Activated T-cell treated with anti-CD3 and anti-CD28 coated beads for 1 hour (primary cell): ENCODE results near the gene PGAM2.

Experiments
- DNase-seq: peaks from one replicate; pipeline ENCODE4 v3.0.0-alpha.2; 2020; ENCODE audit warnings: low read depth

The PGAM2 gene

GRCh38 chr7:44082541-44083207, 17.3 kb upstream of the PGAM2 start:
- DNase-seq: peak; percentile 94

- DNase-seq: no peak
These were observed 15.9 kb upstream of the PGAM2 start for GRCh38 chr7:44081266-44081748.

- DNase-seq: no peak
These were observed 15.4 kb upstream of the PGAM2 start for GRCh38 chr7:44080686-44081265.

- DNase-seq: no peak
These were observed 14.8 kb upstream of the PGAM2 start for GRCh38 chr7:44080118-44080517.

GRCh38 chr7:44079331-44080021, 14.1 kb upstream of the PGAM2 start:
- no peak for DNase-seq

DNA sequence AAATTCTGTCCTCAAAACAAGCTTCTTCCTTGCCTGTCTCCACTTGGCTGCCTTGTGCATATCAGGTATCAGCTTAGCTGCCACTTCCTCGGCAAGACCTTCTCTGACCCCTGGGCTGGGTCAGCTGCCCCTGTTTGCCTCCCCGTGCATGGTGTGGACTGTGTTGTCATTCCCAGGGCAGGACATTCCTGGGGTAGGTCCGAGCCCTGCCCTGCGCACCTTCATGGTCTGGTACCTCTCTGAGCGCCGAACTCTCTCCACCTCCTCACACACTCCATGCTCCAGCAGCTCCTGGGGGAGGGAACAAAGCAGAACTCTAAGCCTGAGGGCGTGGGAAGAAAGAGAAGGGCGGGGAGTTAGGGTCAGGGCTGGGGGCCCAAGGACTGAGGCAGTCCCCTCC, 13.2 kb upstream of the PGAM2 start:
- DNase-seq: no peak

DNA sequence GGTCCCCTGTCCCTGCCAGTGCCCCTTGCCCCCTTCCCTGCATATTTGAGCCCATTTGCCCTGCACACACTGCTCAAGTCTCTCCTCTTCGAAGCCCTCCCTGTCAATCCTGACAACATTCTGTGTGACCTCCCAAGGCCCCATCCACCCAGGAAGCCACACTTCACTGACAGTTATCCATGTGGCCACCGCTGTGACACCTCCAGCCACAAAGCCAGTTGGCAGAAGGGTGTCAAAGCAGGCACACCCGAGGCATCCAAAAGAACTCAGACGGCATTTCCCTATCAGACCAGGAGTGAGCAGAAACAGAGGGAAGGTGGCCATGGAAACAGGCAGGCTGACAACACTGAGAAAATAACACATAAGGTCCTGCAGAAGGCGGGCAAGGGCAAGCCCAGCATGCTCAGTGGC, 12.3 kb upstream of the PGAM2 start:
- no peak for DNase-seq

GRCh38 chr7:44077061-44077460, 11.7 kb upstream of the PGAM2 start:
- no peak for DNase-seq

GRCh38 chr7:44076101-44076895, 10.9 kb upstream of the PGAM2 start:
- no peak for DNase-seq

DNA sequence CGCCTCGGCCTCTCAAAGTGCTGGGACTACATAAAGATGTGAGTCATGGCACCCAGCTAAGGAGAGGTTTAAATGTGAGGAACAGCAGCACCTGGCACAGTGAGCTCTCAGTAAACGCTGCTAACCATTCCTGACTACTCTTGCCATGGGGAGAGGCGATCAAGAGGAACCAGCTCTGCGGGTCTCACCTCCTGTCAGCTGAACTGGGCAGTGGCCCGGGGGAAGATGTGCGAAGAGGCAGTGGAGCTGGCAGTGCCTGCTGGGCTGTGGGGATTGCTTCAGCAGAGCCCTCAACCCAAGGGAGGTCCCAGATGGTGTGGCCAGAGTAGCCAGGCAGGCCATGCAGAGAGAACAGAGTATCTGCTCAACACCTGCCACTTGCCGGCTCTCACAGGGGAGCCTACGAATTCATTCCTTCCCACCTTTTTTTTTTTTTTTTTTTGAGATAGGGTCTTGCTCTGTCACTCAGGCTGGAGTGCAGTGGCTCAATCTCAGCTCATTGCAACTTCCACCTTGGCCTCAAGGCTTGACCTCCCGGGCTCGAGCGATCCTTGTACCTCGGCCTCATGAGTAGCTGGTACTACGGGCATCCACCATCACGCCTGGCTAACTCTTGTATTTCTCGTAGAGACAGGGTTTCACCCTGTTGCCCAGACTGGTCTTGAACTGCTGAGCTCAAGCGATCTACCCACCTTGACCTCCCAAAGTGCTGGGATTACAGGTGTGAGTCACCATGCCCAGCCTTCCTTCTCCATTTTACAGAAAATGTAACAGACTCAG, 10.1 kb upstream of the PGAM2 start:
- no peak for DNase-seq

- DNase-seq: no peak
These were observed 9.0 kb upstream of the PGAM2 start for GRCh38 chr7:44074349-44074695.

DNA sequence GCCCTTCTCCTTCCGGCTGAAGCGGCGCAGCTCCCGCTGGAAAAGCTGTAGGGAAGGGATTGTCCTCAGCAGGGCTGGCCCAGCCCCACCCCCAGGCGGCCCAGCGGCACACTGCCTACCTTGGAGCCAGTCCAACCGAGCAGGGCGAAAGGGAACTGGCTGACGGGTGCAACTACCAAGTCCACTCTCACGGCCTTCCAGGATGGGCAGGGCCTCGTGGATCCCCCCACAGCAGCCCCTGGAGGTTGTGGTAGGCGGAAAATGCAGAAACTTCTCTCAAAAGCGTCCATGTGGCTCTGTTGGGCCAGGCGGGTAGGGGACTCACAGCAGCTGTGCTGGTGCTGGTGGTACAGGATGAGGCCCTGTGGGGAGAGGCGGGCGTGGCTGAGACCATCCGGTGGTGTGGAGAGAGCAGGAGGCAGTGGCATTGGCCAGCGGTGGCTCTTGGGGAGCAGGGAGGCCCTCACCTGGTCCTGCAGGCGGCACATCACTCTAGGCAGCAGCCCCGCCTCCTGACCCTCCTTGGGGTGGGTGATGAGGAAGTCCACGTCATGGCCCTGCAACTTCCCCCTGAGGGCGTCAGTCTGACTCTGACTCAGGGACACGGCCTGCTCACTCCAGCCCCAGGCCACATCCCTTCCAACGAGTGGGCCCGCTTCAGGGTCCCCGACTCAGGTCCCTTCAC, 8.4 kb upstream of the PGAM2 start:
- peak; percentile 21 for DNase-seq

GRCh38 chr7:44072364-44073231, 7.2 kb upstream of the PGAM2 start:
- DNase-seq: peak; percentile 36

GRCh38 chr7:44071726-44072363, 6.5 kb upstream of the PGAM2 start:
- no peak for DNase-seq

DNA sequence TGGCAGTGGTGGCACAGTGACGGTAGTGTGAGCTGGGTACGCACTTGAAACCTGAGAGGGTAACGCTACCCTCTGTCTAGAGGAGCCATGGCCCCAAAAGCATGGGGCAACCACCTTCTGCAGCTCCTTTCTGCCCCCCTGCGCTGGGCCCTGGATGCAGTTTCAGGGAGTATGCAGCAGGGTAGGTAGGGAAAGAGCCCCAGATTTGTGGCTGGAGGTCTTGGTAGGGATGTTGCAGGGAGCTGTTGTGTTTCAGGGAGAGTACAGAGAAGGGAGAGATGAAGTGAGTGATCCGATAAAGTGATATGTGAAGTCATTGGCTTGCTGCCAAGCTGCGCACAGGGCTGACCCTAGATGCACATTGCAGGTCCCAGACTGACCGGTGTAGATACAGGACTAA, 2.7 kb upstream of the PGAM2 start:
- DNase-seq: no peak

- no peak for DNase-seq
These were observed 1.9 kb upstream of the PGAM2 start for GRCh38 chr7:44067064-44067951.

DNA sequence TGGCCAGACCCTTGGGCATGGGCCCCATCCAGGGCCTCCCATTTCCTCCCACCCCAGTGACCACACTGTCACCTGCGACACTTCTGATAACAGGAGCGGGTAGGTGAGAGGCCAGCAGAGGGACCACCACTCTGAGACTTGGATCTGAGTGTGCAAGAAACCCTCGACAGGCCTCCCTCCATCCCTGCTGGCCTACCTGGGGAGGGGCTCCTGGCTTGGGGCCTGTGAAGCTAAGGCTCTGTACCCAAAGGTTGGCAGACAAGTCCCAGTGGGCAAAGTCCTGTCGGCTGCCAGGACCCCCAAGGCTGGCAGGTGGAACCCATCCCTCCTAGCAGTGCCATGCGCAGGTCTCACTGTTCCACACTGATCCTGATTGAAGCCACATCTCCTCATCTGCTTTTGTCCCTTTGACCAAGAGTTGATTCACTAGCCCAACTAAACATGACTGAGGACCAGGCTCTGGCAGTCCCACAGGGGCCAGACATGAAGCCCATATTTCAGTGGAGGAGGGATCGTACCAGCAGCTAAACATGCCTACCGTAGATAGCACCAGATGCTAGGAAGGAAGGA, 1.2 kb upstream of the PGAM2 start:
- DNase-seq: no peak

DNA sequence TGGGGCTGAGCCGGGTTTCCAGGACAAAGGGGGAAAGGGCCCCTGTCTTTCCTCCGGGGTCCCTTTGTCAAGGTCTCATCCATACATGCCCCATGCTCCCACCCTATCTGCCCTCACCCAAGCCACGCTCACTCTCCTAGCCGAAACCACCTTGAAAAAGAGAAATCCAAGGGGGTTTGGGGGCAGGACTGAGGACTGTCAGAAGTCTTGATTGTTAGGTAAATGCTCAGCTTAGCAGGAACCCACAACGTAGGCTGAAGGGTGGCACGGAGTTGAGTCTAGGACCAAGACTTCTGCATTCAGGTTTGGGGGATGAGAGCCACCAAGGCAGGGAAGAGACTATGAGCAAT, 719 bp upstream of the PGAM2 start:
- no peak for DNase-seq
